Erythroblast (primary cell): Measurements from ENCODE around the gene COQ8A.
"Not testable (repeated sequence)": the region's sequence is repeated elsewhere in the genome, so short reads cannot be mapped to it uniquely, and the experiment has no call there.

Experiments used
- GATA1 ChIP-seq: IDR thresholded peaks from 2 replicates; pipeline ENCODE4 v1.6.1; 2011; ENCODE audit warnings: low read depth, mild to moderate bottlenecking, control low read depth, low read length, moderate library complexity
- POLR2A ChIP-seq: IDR thresholded peaks from 2 replicates; pipeline ENCODE4 v1.6.1; 2011; ENCODE audit warnings: mild to moderate bottlenecking, low read length

- not testable (repeated sequence) for TF ChIP-seq POLR2A, GATA1
These were observed 59.5 kb downstream of the COQ8A start for GRCh38 chr1:226999579-226999978.
